Osteocyte (in vitro differentiated cells): Measurements from ENCODE around the gene ENOX1. TPM values are rescaled to one million over a fixed set of nuclear protein-coding genes. Genes with fewer than 3 reads are reported as not detected.

Experiments used
- DNase-seq: peaks from one replicate; pipeline ENCODE4 v3.0.0; 2021; ENCODE audit warnings: mixed read lengths; ENCODE audit not compliant: unreplicated experiment; ENCODE audit errors: extremely low spot score
- H3K27ac Mint-ChIP-seq: one replicate; pipeline ENCODE4 v1.8.0; 2021; ENCODE audit warnings: mild to moderate bottlenecking, mixed read lengths; ENCODE audit not compliant: unreplicated experiment
- H3K27me3 Mint-ChIP-seq: one replicate; pipeline ENCODE4 v1.8.0; 2021; ENCODE audit warnings: mixed read lengths; ENCODE audit not compliant: unreplicated experiment
- H3K36me3 Mint-ChIP-seq: one replicate; pipeline ENCODE4 v1.8.0; 2021; ENCODE audit warnings: mixed read lengths; ENCODE audit not compliant: unreplicated experiment
- H3K4me1 Mint-ChIP-seq: one replicate; pipeline ENCODE4 v1.8.0; 2021; ENCODE audit warnings: mixed read lengths; ENCODE audit not compliant: unreplicated experiment
- H3K4me3 Mint-ChIP-seq: one replicate; pipeline ENCODE4 v1.8.0; 2021; ENCODE audit warnings: mild to moderate bottlenecking, moderate library complexity, mixed read lengths; ENCODE audit not compliant: unreplicated experiment
- H3K9me3 Mint-ChIP-seq: one replicate; pipeline ENCODE4 v1.8.0; 2021; ENCODE audit warnings: mixed read lengths; ENCODE audit not compliant: unreplicated experiment
- total RNA-seq: library from RNA; stranded (reverse); gene quantifications from 2 replicates; pipeline ENCODE4 v1.2.1, GENCODE V29; 2021
- TF ChIP-seq, protein P1 (sequence below): fragments of 200-600 bp; sonication (generic); IDR thresholded peaks from 2 replicates; pipeline ENCODE4 v1.5.0; 2021; ENCODE audit warnings: antibody characterized with exemption, mild to moderate bottlenecking, moderate library complexity

The ENOX1 gene
- total RNA-seq, 1 donor from 2014 or later: 5.9 TPM

DNA sequence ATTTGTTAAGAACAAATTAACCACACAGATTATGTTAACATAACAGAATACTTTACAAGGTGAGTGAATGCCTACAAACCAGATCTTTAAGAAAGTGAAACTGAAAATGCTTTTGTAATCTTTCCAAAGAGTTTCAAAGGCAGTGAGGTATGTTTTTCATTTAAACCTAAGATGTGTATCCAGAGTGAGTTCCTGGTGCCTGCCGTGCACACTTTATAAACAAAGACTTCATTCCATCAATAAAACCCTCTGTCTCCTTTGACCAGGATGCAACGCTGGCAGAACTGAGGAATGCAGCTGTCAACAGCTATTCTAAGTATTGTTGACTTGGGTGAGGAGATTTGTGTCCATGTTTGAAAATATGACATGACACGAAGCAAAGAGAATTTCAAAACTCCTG, 418.8 kb downstream of the ENOX1 start:
- H3K27ac Mint-ChIP-seq: peak overlapping the region; percentile 28
- DNase-seq: no peak
- H3K36me3 Mint-ChIP-seq: no peaks in the 10 kb centered on the region
- no peaks in the 10 kb centered on the region for H3K9me3 Mint-ChIP-seq
- TF ChIP-seq, protein P1, sequence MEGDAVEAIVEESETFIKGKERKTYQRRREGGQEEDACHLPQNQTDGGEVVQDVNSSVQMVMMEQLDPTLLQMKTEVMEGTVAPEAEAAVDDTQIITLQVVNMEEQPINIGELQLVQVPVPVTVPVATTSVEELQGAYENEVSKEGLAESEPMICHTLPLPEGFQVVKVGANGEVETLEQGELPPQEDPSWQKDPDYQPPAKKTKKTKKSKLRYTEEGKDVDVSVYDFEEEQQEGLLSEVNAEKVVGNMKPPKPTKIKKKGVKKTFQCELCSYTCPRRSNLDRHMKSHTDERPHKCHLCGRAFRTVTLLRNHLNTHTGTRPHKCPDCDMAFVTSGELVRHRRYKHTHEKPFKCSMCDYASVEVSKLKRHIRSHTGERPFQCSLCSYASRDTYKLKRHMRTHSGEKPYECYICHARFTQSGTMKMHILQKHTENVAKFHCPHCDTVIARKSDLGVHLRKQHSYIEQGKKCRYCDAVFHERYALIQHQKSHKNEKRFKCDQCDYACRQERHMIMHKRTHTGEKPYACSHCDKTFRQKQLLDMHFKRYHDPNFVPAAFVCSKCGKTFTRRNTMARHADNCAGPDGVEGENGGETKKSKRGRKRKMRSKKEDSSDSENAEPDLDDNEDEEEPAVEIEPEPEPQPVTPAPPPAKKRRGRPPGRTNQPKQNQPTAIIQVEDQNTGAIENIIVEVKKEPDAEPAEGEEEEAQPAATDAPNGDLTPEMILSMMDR: no peak
- peak overlapping the region; percentile 51 for H3K4me3 Mint-ChIP-seq
- H3K27me3 Mint-ChIP-seq: peaks cover 3% of the 10 kb centered on the region
- peaks cover 15% of the 10 kb centered on the region for H3K4me1 Mint-ChIP-seq

DNA sequence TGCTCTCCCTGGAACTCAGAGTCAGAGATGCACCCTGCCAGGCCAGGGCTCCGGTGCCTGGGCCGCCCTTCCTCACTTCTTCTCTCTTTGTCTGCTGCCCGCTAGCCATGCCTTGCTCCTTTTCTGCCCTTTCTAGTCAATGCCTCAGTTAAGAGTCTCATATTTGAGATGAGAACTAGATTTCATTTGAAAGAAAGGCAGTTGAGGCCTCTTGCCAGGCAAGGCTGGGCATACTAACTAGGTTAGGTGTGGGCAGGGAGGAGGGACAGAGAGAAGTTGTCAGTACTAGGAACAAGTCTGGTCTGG, 421.8 kb downstream of the ENOX1 start:
- H3K4me3 Mint-ChIP-seq: no peak overlapping the region

DNA sequence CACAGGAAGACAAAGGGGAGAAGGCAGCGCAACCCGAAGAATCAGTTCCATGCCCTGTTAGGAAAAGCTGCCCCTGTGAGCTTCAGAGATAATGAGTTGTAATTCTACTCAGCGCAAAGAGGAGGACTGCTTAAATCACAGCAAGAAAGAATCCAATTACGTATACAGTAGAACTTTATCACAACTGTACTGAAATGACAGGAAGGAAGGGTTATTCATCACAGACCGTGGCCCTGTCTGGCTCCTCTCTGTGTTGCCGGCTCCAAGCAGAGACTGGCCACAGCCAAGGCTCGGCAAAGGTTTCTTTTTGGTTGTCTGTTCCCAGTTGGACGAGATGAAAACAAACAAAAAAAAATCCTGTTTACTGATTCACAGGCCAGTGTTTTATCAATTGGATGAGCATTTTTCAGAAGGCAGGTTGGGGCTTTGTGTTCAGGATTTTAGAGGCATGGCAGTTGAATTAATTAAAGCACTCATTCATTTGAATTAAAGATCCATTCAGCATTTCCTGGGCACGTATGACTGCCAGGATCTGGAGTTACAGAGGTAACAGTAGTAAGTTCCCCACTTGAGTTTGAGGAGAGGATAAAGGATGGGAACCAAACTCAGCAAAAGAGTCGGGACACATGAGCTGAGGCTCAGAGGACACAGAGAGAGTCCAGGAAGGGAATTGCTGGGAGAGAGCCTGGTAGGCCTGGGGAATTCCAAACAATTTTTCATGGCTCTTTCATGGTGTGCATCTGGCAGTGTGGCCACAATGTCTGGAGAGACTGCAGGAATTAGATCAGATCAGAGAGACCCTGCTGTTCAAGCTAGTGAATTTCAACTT, 422.3 kb downstream of the ENOX1 start:
- Mint-ChIP-seq H3K4me3 (no peak overlapping the region), H3K36me3 (peaks cover 1% of the 10 kb centered on the region), H3K9me3 (no peaks in the 10 kb centered on the region), H3K27me3 (no peaks in the 10 kb centered on the region), H3K4me1 (peaks cover 21% of the 10 kb centered on the region), H3K27ac (no peak overlapping the region)
- DNase-seq: no peak
- TF ChIP-seq, protein P1: no peak

More for the DNA sequence above, 421.8 kb downstream of the ENOX1 start:
- TF ChIP-seq, protein P1: no peak
- Mint-ChIP-seq H3K9me3 (no peaks in the 10 kb centered on the region), H3K27ac (no peak overlapping the region), H3K4me1 (peaks cover 21% of the 10 kb centered on the region), H3K36me3 (peaks cover 1% of the 10 kb centered on the region), H3K27me3 (no peaks in the 10 kb centered on the region)
- DNase-seq: no peak

DNA sequence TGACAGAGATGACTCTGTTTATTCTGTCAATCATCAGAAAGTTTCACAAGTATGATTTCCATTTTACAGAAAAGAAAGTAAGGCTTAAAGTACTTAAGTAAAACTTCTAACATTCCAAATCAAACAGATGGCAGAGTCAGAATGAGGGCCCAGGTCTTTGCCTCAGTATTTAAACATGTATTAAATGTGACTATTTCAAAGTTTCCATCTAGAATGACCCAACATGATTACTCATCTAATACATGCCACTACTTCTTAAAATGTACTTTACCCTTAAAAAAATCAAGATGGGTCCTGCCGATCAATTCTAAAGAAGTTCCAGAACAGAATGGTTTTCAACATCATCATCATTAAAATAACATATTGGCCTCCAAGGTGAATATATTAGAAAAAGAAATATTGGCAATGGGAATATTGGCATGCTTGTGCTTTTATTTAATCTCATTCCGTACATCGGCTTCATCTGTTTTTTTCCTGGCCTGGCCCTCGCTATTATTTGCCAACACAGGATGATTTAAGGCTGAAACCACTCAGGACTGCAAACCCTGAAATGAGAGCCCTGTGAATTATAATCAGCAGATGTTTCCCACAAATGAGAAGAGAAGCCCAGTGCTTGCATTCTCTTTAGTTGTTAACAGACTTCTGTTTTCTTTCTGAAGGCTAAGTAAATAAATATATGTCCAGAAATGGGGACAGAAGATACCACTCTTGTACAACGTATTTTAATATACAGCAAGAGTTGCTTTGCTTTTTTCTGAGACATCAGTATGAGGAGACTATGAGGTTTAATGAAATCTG, 423.4 kb downstream of the ENOX1 start:
- no peak for DNase-seq

More for the DNA sequence above, 423.4 kb downstream of the ENOX1 start:
- no peaks in the 10 kb centered on the region for H3K9me3 Mint-ChIP-seq
- no peak overlapping the region for H3K27ac Mint-ChIP-seq
- H3K36me3 Mint-ChIP-seq: peaks cover 1% of the 10 kb centered on the region
- H3K27me3 Mint-ChIP-seq: no peaks in the 10 kb centered on the region
- H3K4me1 Mint-ChIP-seq: peaks cover 16% of the 10 kb centered on the region
- TF ChIP-seq, protein P1: no peak
- H3K4me3 Mint-ChIP-seq: no peak overlapping the region
